Measurements from ENCODE around the gene PKIB.
A peak's percentile ranks its signal among the peaks of the same experiment; 100 is the strongest.

Gene PKIB

DNA sequence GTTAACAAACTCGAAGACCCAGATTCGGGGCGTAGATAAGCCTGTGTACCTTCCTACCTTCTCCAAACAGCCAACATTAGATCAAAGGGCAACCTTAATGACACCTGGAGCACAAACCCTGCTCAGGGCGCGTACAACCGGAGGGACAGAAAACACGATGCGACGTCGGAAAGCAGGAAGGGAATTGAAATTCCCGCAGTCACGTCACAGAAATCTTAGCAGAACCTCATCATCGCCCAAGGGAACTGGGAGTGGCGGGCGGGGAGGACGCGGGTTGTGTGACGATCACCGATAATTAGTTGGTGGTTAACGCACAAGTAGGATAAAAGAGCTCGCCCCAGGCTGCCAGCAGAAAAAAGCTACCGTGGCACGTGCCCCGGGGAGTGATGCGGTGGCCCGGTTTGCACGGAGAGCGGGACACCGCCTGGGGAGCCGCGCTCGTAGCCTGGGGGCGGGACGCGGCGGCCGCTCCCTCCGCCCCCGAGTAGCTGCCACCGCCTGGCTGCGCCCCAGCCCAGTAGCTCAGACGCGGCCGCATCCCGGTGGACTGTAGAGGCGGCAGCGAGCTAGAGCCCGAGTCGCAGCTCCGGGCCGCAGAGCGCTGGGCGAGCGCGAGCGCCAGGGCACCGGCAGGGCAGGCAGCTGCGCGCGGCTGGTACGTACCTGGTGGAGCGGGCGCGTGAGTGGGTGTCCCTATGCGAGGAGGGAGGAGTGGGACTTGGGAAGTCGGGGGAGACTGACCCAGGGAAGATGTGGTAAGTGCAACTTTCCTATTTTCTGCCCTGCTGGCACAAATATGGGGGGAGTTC lies at the start of gene PKIB:
TSS of gene PKIB (plus strand) at position 525 of the 809 bp plus-strand sequence. CDS start 107,390 bp downstream, outside the sequence.
- Mint-ChIP-seq H3K27me3 (ENCODE audit: low read depth, poor library complexity) (peaks cover 50% of the 10 kb centered on the region), H3K27ac (no peak within 1 kb of the TSS)

DNA sequence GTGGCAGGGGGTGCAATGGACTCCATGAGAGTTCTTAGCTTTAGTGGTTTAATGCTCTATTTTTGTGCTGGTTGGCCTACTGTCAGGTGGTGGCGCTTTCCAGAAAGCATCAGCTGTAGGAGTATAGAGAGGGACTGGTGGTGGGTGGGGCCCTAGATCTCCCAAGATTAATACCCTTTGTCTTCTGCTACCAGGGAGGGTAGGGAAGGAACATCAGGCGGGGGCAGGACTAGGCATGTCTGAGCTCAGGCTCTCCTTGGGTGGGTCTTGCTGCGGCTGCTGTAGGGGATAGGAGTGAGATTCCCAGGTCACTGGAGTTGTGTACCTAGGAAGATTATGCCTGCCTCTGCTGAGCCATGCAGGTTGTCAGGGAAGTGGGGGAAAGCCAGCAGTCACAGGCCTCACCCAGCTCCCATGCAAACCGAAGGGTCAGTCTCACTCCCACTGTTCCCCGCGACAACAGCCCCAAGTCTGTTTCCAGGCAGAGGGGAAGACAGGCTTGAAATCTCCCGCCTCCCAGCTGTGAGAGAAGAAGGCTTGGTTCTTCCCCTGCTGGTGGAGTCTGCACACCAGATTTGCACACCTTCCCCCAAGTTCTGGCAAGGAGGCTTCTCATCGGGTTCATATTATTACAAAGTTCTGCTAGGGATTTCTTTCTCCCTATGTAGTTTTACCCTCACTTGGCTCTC lies 46.7 kb upstream of the PKIB start:
- Mint-ChIP-seq H3K4me1 (no peaks in the 10 kb centered on the region), H3K9me3 (peaks cover 69% of the 10 kb centered on the region), H3K27me3 (ENCODE audit: low read depth, poor library complexity) (peaks cover 3% of the 10 kb centered on the region), H3K27ac (no peak overlapping the region), H3K4me3 (no peak overlapping the region), H3K36me3 (ENCODE audit: low read depth) (peaks cover 91% of the 10 kb centered on the region)
- DNase-seq, result no peak
- no peak for TF ChIP-seq CTCF (IDR thresholded peaks at IDR 0.05)

More for the DNA sequence above, at the start of gene PKIB:
- peaks cover 13% of the 10 kb centered on the region for H3K4me1 Mint-ChIP-seq
- peak within 1 kb of the TSS; percentile 83 for H3K4me3 Mint-ChIP-seq
- peaks cover 1% of the 10 kb centered on the region for H3K9me3 Mint-ChIP-seq
- peak; percentile 83 for DNase-seq
- peaks cover 20% of the 10 kb centered on the region for H3K36me3 Mint-ChIP-seq (ENCODE audit: low read depth)
- no peak for TF ChIP-seq CTCF (IDR thresholded peaks at IDR 0.05)

DNA sequence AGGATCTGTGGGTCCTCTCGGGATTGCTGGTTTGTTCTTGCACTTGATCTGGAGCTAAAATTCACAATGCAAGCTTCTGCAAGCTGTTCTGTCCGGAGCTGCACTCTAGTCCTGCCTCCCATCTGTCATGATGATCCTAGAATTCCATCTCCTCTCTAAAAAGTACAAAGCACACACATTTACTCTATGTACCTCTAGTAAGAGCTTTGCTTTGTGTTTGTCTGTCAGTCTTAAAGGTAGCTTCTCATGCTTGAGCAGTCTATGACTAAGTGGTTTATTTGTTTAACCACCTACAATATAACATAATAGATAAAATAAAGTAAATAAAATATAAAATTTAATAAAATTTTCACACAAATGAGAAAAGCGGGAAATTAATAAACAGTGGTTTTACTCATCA lies 46.0 kb upstream of the PKIB start:
- DNase-seq, result no peak
- H3K4me1 Mint-ChIP-seq, result peaks cover 4% of the 10 kb centered on the region
- peaks cover 92% of the 10 kb centered on the region for H3K36me3 Mint-ChIP-seq (ENCODE audit: low read depth)
- H3K9me3 Mint-ChIP-seq, result peaks cover 67% of the 10 kb centered on the region
- no peak for TF ChIP-seq CTCF (IDR thresholded peaks at IDR 0.05)
- no peak overlapping the region for H3K4me3 Mint-ChIP-seq
- H3K27ac Mint-ChIP-seq, result no peak overlapping the region
- H3K27me3 Mint-ChIP-seq (ENCODE audit: low read depth, poor library complexity), result peaks cover 3% of the 10 kb centered on the region

DNA sequence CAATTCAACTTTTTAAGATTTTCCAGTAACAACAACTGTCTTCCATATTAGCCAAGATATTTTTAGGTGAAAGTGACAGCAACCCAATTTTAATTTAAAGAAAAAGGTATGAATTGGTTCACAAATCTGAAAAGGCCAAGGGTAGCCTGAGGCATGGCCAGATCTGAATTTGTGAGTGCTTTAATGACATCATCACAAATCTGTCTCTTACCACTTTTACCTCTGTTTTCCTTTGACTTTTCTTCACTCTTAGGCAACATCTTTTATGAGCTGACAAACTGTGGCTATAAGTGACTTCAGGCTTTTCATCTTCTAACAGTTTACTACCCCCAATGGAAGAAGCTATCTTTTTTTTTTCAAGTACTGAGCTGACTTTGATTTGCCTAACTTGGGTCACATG lies 44.5 kb upstream of the PKIB start:
- Mint-ChIP-seq H3K27ac (no peak overlapping the region), H3K4me1 (peaks cover 5% of the 10 kb centered on the region), H3K9me3 (peaks cover 67% of the 10 kb centered on the region), H3K4me3 (no peak overlapping the region), H3K27me3 (ENCODE audit: low read depth, poor library complexity) (peaks cover 3% of the 10 kb centered on the region), H3K36me3 (ENCODE audit: low read depth) (peaks cover 92% of the 10 kb centered on the region)
- DNase-seq, result no peak
- no peak for TF ChIP-seq CTCF (IDR thresholded peaks at IDR 0.05)

GRCh38 chr6:122567034-122567433 lies 43.2 kb upstream of the PKIB start:
- no peak for TF ChIP-seq CTCF (IDR thresholded peaks at IDR 0.05)
- Mint-ChIP-seq H3K9me3 (peaks cover 67% of the 10 kb centered on the region), H3K4me3 (no peak overlapping the region), H3K27ac (no peak overlapping the region), H3K27me3 (ENCODE audit: low read depth, poor library complexity) (peaks cover 3% of the 10 kb centered on the region), H3K4me1 (peaks cover 5% of the 10 kb centered on the region), H3K36me3 (ENCODE audit: low read depth) (peaks cover 91% of the 10 kb centered on the region)
- DNase-seq, result no peak

Measured in nephron progenitor cell (in vitro differentiated cells).